T follicular helper cell (primary cell): ENCODE measurements around the gene OCLN.
A peak's percentile ranks its signal among the peaks of the same experiment; 100 is the strongest.
"Not testable (repeated sequence)": the region's sequence is repeated elsewhere in the genome, so short reads cannot be mapped to it uniquely, and the experiment has no call there.

Experiments
- DNase-seq: peaks from one replicate; pipeline ENCODE4 v3.0.0-alpha.2; 2020; ENCODE audit warnings: low read depth

Gene OCLN

GRCh38 chr5:69528609-69529008, 36.0 kb downstream of the OCLN start:
- DNase-seq, result no peak

GRCh38 chr5:69530561-69531405, 38.2 kb downstream of the OCLN start:
- DNase-seq, result no peak

- no peak for DNase-seq
Observed at GRCh38 chr5:69531406-69531801, 38.8 kb downstream of the OCLN start.

- DNase-seq, result not testable (repeated sequence)
Observed at GRCh38 chr5:69537911-69538310, 45.3 kb downstream of the OCLN start.

- DNase-seq, result not testable (repeated sequence)
Observed at GRCh38 chr5:69538735-69539134, 46.1 kb downstream of the OCLN start.

DNA sequence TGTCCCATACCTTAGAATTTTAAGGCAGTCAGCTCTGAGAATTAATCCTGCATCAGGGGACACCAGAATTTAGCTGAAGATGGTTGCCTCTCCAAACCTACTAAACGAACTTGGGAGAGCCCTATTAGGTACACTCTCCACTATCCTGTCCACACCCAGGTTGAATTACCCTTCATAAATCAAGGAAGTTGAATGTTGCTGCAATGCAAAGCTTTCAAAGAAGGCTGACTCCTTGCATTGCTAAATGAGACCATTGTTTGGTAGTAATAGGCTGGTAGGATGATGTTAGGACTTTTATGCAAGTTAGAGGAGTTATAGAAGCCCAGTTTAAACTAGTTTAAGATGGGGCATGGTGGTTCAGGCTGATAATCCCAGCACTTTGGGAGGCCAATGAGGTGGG, 48.8 kb downstream of the OCLN start:
- DNase-seq, result not testable (repeated sequence)

DNA sequence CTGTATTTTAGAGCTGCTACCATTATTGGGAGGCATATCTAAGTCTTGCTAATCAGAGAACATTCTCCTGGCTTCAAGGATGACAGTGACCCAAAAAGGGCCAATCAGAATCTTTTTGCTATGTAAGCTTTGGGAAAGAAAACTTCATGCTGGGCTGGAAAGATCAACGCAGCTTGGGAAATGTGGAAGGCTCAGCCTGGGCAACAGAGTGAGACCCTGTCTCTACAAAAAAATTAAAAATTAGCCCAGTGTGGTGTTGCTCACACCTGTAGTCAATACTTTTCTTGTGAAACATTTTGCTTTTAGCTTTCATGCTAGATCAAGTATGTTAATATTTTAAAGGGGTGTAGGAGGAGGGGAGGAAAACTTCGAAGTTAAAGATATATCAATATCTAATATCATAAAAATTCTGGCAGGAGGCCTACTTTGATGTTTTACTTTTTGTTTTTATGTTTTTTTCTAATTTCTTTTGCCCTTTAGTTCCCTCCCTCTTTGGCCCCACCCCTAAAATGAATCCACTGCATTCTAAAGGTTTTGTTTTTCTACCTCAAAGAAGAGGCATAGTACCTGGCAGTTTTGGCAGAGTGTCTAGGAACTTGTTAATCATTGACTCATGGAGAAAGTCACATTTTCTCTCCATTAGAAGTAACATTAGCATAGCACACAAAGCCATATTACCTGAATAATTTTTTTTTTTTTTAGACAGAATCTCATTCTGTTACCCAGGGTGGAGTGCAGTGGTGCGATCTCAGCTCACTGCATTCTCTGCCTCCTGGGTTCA, 50.4 kb downstream of the OCLN start:
- DNase-seq, result not testable (repeated sequence)

DNA sequence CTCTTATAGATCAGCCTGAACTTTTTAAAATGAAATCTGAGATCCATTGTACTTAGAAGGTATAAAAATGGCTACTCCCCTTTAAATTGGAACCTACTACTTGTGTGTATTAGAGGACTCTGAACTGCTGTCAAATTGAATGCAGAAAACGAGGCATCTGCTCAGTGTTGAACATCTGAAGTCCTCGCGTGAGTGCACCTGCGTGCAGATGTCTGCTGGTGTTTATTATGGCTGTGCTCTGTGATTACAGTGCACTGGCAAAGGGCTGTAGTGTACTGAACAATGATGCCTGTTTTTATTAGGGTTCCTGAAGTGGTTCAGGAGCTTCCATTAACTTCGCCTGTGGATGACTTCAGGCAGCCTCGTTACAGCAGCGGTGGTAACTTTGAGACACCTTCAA, 52.0 kb downstream of the OCLN start:
- not testable (repeated sequence) for DNase-seq

DNA sequence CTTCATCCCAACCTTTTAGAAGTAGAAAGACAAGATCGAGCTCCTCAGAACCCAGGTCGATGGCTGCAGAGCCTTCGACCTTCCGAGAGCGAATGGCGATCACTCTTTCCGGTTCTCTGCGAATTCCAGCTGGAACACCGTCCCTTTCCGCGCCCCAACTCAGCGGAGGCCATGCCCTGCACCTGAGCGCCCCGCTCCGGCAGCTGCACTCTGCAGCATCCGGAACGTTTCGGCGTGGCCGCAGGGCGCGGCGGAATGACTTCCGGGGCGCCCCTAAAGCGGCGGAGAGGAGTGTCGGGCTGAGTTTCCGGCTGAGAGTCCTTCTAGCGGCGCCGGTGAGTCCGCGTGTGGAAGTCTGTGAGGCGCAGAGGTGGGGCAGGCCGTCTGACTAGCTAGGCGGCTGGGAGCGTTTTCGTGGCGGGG, 67.3 kb downstream of the OCLN start, which contains the start of gene GTF2H2C:
Gene GTF2H2C, plus strand, starts transcription at position 284 of the 423 bp plus-strand sequence. CDS start 4,942 bp downstream, outside the sequence.
- DNase-seq, result peak; percentile 62

DNA sequence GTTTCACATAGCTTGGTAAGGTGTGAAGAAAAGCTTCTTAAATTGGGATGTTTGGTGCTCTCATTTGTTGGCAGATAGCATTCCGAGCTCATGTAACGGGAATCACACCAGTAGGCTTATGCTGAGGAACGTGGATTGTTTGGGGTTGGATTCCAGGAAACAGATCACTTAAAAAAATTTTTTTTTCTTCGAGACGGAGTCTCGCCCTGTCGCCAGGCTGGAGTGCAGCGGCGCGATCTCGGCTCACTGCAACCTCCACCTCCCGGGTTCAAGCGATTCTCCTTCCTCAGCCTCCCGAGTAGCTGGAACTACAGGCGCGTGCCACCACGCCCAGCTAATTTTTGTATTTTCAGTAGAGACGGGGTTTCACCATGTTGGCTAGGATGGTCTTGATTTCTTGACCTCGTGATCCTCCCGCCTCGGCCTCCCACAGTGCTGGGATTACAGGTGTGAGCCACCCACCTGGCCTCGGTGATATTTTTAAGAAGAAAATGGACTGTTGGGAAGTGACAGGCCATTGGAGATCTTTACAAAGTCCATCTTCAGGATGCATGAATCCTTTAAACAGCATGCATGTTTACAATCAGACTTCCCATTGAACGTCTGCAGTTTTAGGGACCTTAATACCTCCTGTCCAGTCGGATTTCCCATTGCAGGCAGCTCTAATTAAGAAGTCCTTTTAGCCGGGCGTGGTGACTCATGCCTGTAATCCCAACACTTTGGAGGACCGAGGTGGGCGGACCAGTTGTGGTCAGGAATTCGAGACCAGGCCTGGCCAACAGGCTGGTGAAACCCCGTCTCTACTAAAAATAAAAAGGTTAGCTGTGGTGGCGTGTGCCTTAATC, 68.2 kb downstream of the OCLN start:
- not testable (repeated sequence) for DNase-seq

DNA sequence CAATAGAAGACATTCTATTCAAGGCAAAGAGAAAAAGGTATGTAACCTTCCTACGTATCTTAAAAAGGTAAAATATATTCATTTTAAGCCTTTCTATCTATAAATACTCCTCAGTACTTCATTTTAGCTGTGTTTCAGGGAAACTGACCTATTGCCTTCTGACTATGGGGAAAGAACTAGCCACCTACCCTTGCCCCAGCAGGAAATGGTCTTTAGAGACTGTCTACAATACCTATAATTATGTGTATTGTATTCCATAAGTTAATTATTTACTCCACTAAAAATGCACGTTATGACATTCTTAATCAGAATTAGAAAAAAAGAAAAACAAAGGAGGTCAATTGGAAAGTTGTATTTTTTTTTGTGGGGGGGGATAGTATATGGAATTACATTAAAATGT, 73.6 kb downstream of the OCLN start:
- DNase-seq, result not testable (repeated sequence)

DNA sequence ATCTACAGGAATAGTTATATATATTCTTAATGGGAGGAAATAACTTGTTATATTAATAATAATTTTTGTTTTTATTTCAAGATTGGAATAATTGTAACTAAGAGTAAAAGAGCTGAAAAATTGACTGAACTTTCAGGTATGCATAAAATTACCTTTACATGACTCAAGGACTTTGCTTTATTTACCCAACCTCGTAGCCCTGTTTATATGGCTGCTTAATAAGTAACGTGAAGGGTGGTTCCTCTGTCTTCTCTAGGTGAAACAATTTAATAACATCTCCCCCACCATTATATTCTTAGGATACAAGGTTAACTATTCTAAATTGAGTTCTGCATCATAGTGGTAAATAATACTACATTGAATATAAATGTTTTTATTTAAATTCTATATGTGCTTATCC, 75.5 kb downstream of the OCLN start:
- DNase-seq, result not testable (repeated sequence)

DNA sequence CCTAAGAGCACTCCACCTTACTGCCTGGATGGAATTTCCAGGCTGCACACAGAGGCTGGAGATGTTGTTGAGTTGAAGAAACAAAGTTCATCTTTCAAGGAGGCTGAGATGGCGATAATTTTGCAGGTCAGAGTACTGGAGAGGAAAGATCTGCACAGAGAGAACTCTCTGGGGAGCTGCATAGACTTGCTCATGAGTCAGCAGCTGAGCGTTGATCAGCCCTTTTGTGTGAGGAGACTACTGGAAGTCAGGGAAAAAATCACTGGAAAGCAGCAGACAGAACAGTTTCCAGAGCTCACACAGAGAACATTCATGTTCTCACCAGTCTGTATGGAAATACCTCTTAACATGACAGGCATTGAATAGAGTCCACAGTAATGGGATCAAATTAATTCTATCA, 90.8 kb downstream of the OCLN start:
- not testable (repeated sequence) for DNase-seq

DNA sequence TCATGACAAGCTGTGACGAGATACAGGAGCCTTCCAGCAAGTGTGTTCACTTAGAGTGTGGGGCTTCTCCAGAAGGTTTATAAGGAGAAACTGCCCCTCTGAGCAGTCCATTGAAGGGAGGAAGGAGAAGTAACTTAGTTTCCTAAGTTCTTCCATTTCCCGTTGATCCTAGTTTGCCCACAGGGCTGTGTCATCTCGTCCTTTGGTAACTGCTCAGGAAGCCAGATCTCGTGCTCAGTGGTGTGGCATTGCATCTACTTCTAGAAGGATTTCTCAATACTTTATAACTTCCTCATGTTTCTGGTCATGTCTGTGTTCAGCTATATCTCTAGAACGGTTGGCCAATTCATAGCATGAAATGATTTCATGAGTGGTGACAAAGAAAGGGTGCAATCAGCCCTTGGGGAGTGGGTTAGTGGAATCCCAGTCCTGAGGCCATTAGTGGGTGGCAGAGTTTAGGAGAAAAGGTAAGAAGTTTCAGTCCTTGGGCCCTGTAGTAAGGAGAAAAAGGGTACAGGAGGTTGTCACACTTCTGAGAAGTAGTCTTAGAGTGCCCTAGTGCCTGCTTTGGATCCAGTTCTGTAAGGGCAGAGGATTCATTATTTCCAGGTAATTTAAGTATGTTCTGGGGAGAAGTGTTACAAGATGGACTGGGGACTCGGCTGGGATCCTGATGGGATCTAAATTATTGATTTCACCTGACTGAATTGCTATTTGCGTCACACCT, 103.7 kb downstream of the OCLN start:
- DNase-seq, result not testable (repeated sequence)

- not testable (repeated sequence) for DNase-seq
Observed at GRCh38 chr5:69601947-69602346, 109.4 kb downstream of the OCLN start.

- not testable (repeated sequence) for DNase-seq
Observed at GRCh38 chr5:69606839-69607238, 114.2 kb downstream of the OCLN start.
